DMS53 (cell line): ENCODE measurements around the gene SLC35A3.
"Not testable (repeated sequence)": the region's sequence is repeated elsewhere in the genome, so short reads cannot be mapped to it uniquely, and the experiment has no call there.

Experiments
- DNase-seq: peaks from one replicate; lab custom pipeline; 2025; lab: John Stamatoyannopoulos, UW

SLC35A3 gene

DNA sequence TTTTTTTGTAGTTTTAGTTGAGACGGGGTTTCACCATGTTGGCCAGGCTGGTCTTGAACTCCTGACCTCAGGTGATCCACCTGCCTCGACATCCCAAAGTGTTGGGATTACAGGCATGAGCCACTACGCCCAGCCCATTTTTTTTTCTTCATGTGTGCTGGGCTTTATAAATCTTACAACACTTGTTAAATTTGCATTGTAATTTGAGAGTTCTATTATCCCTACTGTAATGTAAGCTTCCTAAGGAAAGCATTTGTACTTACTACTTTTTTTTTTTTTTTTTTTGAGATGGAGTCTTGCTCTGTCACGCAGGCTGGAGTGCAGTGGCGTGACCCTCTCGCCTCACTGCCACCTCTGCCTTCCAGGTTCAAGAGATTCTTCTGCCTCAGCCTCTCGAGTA lies 2.3 kb downstream of the SLC35A3 start:
- DNase-seq, result peak; percentile 16

GRCh38 chr1:99975529-99975928 lies 5.7 kb downstream of the SLC35A3 start:
- no peak for DNase-seq

- DNase-seq, result not testable (repeated sequence)
These were observed 7.5 kb downstream of the SLC35A3 start for GRCh38 chr1:99977326-99977725.

- no peak for DNase-seq
These were observed 8.4 kb downstream of the SLC35A3 start for GRCh38 chr1:99978218-99978617.

- DNase-seq, result no peak
These were observed 9.3 kb downstream of the SLC35A3 start for GRCh38 chr1:99979091-99979490.

- no peak for DNase-seq
These were observed 11.1 kb downstream of the SLC35A3 start for GRCh38 chr1:99980928-99981327.

GRCh38 chr1:99986656-99987225 lies 16.9 kb downstream of the SLC35A3 start:
- DNase-seq, result no peak

GRCh38 chr1:99988210-99988765 lies 18.5 kb downstream of the SLC35A3 start:
- no peak for DNase-seq

GRCh38 chr1:99992044-99992722 lies 22.4 kb downstream of the SLC35A3 start:
- no peak for DNase-seq

GRCh38 chr1:99992760-99993467 lies 23.1 kb downstream of the SLC35A3 start:
- DNase-seq, result no peak

DNA sequence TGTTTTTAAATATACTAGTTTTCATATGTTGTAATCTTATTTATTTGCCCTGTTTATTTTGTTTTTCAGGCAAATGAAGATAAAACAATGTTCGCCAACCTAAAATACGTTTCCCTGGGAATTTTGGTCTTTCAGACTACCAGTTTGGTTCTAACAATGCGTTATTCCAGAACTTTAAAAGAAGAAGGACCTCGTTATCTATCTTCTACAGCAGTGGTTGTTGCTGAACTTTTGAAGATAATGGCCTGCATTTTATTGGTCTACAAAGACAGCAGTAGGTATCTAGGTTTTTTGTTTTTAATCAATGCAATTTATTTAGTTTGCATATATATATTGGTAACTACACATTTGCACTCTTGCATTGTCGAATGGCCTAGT lies 23.7 kb downstream of the SLC35A3 start:
- no peak for DNase-seq

GRCh38 chr1:99994496-99994895 lies 24.7 kb downstream of the SLC35A3 start:
- DNase-seq, result no peak

GRCh38 chr1:99996951-99997350 lies 27.2 kb downstream of the SLC35A3 start:
- no peak for DNase-seq

GRCh38 chr1:100001462-100001861 lies 31.7 kb downstream of the SLC35A3 start:
- DNase-seq, result no peak

DNA sequence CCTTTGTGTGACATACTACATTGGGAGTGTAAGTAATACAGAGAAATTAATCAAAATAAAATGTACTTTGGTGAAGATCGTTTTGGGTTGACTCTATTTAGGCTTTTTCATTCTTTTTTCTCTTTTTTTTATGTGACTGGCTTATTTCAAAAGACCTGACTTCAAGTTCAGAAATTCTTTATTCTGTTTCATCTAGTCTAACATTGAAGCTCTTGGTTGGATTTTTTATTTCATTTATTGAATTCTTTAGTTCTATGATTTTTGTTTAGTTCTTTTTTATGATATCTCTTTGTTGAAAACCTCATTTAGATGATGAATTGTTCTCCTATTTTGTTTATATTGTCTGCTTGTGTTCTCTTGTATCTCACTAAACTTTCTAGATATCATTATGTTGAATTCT lies 35.6 kb downstream of the SLC35A3 start:
- no peak for DNase-seq

GRCh38 chr1:100006688-100007087 lies 36.9 kb downstream of the SLC35A3 start:
- DNase-seq, result no peak

- DNase-seq, result no peak
These were observed 39.7 kb downstream of the SLC35A3 start for GRCh38 chr1:100009458-100009857.

GRCh38 chr1:100010804-100011203 lies 41.0 kb downstream of the SLC35A3 start:
- DNase-seq, result no peak

DNA sequence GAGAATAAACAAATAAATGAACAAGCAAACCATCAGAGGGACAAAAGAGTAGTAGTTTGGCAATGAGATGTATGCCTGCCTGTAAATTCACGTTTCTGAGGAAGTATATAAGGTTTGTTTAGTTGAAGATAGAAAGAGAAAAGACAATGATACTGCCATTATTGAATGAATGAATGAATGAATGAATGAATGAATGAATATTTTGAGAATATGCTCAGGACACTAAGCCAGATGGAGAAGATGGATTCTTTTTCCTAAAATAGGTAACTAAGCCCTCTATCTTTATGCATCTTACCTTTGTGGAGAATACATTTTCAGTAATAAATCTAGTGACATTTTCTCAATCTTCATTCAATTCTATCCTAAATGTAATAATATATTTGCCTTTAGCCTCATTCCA lies 49.4 kb downstream of the SLC35A3 start:
- DNase-seq, result no peak

DNA sequence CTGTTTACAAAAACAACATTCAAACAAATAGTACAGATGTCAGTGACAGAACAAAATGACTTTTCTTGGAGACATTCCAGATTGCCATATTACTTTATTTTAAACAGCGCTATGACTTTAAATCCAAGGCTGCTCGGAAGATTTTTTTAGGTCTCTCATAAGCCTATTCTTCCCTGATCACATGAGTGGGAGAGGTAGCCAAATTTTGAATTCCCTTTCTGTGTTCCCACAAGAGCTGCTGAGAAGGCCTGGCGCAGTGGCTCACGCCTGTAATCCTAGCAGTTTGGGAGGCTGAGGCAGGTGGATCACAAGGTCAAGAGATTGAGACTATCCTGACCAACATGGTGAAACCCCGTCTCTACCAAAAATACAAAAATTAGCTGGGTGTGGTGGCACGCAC lies 53.7 kb downstream of the SLC35A3 start:
- DNase-seq, result no peak

- DNase-seq, result no peak
These were observed 57.4 kb downstream of the SLC35A3 start for GRCh38 chr1:100027212-100027611.

DNA sequence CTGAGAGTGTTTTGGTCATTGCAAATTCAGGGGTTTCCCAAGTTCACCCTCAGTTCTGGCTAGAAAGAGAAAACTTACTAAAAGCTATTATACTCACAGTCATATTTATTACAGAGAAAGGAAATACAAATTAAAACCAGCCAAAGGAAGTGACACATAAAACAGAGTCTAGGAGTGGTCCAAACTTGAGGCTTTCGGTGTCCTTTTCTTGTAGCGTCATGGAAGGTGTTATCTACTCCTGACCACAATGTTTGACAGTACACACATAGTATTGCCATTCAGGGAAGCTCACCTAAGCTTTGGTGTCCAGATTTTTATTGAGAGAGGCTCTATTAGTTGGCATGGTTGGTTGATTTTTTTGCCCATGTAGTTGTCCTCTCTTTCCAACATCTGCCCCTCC lies 59.0 kb downstream of the SLC35A3 start:
- no peak for DNase-seq

DNA sequence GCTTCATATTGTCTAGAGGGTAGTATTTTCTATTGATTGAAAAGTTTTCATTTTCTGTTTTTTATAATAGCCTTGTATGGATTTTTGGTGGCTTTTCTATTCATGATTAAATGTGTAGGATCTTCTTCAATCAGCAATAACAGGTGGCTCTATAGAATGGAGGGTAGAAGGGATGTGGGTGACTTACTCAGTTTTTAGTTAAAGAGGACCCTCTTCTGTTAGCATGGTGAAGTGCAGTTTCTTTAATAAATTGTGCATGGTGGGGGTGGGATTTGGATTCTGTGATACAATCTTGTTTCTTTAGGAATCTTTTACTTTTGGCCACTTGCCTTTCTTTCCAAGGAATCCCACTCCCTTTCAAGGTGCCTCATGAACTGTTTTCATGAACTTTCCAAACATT lies 64.7 kb downstream of the SLC35A3 start:
- peak; percentile 71 for DNase-seq
